Right lobe of liver (tissue), 6 donors: ENCODE results near the gene PRKCA. TPM values are rescaled to one million over a fixed set of nuclear protein-coding genes. Genes with fewer than 3 reads are reported as not detected.
A peak's percentile ranks its signal among the peaks of the same experiment; 100 is the strongest.

Experiments
- ATAC-seq, 4 donors: fragments of 200-7000 bp; cut with Tn5 transposase; one replicate each; pipeline ENCODE4 v1.9.1; 2020; ENCODE audit warnings: mild to moderate bottlenecking in 4 of 4, moderate library complexity in 4 of 4
- DNase-seq, 3 donors: peaks; one replicate each; pipeline ENCODE4 v3.0.0-alpha.2; 2020
- H3K27ac ChIP-seq, 3 donors: fragments of 200-600 bp; one replicate each; pipeline ENCODE4 v1.8.0; 2022
- H3K27me3 ChIP-seq, 2 donors: fragments of 200-600 bp; one replicate each; pipeline ENCODE4 v1.8.0; 2022
- H3K36me3 ChIP-seq, 4 donors: fragments of 200-600 bp; sonication (generic) in 1 of 4; one replicate each; pipeline versions ENCODE4 v1.5.1 to v1.8.0; 2017 to 2022; ENCODE audit warnings: control low read depth in 1 of 4
- H3K4me1 ChIP-seq, 4 donors: fragments of 200-600 bp; sonication (generic) in 1 of 4; one replicate each; pipeline versions ENCODE4 v1.5.1 to v1.8.0; 2017 to 2022; ENCODE audit warnings: control low read depth in 1 of 4
- H3K4me3 ChIP-seq, 3 donors: fragments of 200-600 bp; one replicate each; pipeline ENCODE4 v1.8.0; 2022
- H3K9me3 ChIP-seq, 4 donors: fragments of 200-600 bp; sonication (generic) in 1 of 4; one replicate each; pipeline versions ENCODE4 v1.5.1 to v1.8.0; 2017 to 2022; ENCODE audit warnings: control low read depth in 1 of 4
- CTCF ChIP-seq, 4 donors: fragments of 200-600 bp in 3 of 4; fragments of 450-650 bp in 1 of 4; IDR thresholded peaks; one replicate each; pipeline versions ENCODE4 v1.5.1 to v1.8.0; 2016 to 2022; ENCODE audit warnings: antibody characterized with exemption in 4 of 4, mild to moderate bottlenecking in 2 of 4
- POLR2A ChIP-seq: fragments of 450-650 bp; IDR thresholded peaks from one replicate; pipeline ENCODE4 v1.6.1; 2017; ENCODE audit warnings: antibody characterized with exemption, mild to moderate bottlenecking
- WGBS: methylation state at CpG from one replicate; pipeline ENCODE4 v1.1.6; 2018; ENCODE audit warnings: low coverage, low lambda C conversion rate; ENCODE audit not compliant: insufficient coverage; ENCODE audit errors: missing lambda C conversion rate; 5-methylcytosine and 5-hydroxymethylcytosine counted together
- intact Hi-C, 2 donors: fragments of 100-400 bp; cut with DNase I; formaldehyde crosslinking; loops; one replicate each; pipeline versions ENCODE4 v1.11.2 to v1.14.1; 2022
- total RNA-seq, 6 experiments: library from RNA; depleted of rRNA in 2 of 6; stranded (reverse); fragments of >200 nt in 2 of 6; fragmentation: NEBNext Ultra II Directional in 3 of 6; extraction: Animal tissue kit (Norgen Biotek cat#: 25700) in 3 of 6; gene quantifications; one replicate each; pipeline versions ENCODE4 v1.1.0 to v1.2.4, GENCODE V29; 2016 to 2023
- donor health status: DM: no; HTN: yes; CAD: no.
- donor health status: DM: no; HTN: no; CAD: no.
- donor health status: DM: no; HTN: no; CAD: no.
- donor health status: DM: no; HTN: yes; CAD: no.
- donor health status: DM: no; HTN: yes; CAD: no.

PRKCA gene
- total RNA-seq, 6 experiments from 2014 or later, result 11.7 to 23.0 (median 18.7) TPM

- Histone ChIP-seq H3K4me3 (no peak overlapping the region), H3K27me3 (no peaks in the 10 kb centered on the region), H3K36me3 (peaks cover 0 to 2% (median 0%) of the 10 kb centered on the region in 4 donors), H3K27ac (no peak overlapping the region), H3K9me3 (no peaks in the 10 kb centered on the region), H3K4me1 (no peaks in the 10 kb centered on the region)
- WGBS, result 80% methylated on average over 4 of the region's 7 CpGs
- ATAC-seq, result no peak
- no peak for DNase-seq
- intact Hi-C loops, result no loop called here
- TF ChIP-seq POLR2A (no peak), CTCF (IDR thresholded peaks at IDR 0.05) (no peak)
Observed at GRCh38 chr17:66730461-66730923, 428.1 kb downstream of the PRKCA start.

GRCh38 chr17:66733759-66734158, 431.3 kb downstream of the PRKCA start:
- Histone ChIP-seq H3K4me3 (no peak overlapping the region), H3K36me3 (peaks cover 0 to 16% (median 0%) of the 10 kb centered on the region in 4 donors), H3K27me3 (no peaks in the 10 kb centered on the region), H3K9me3 (no peaks in the 10 kb centered on the region), H3K27ac (no peak overlapping the region), H3K4me1 (no peaks in the 10 kb centered on the region)
- ATAC-seq, result peak in 1 of 4 donors; percentile 56
- WGBS, result 95% methylated on average over 2 of the region's 2 CpGs
- TF ChIP-seq CTCF (IDR thresholded peaks at IDR 0.05) (no peak), POLR2A (no peak)
- intact Hi-C loops, result no loop called here
- DNase-seq, result no peak

- WGBS, result 89% methylated on average over 7 of the region's 8 CpGs
- Histone ChIP-seq H3K4me1 (no peaks in the 10 kb centered on the region), H3K9me3 (no peaks in the 10 kb centered on the region), H3K36me3 (peaks cover 0 to 22% (median 0%) of the 10 kb centered on the region in 4 donors), H3K27ac (no peak overlapping the region), H3K27me3 (no peaks in the 10 kb centered on the region), H3K4me3 (no peak overlapping the region)
- no peak for DNase-seq
- intact Hi-C loops, result no loop called here
- TF ChIP-seq CTCF (IDR thresholded peaks at IDR 0.05) (no peak), POLR2A (no peak)
- no peak for ATAC-seq
Observed at GRCh38 chr17:66734186-66734943, 432.0 kb downstream of the PRKCA start.

- Histone ChIP-seq H3K4me1 (no peaks in the 10 kb centered on the region), H3K27me3 (no peaks in the 10 kb centered on the region), H3K27ac (no peak overlapping the region), H3K9me3 (no peaks in the 10 kb centered on the region), H3K36me3 (peaks cover 0 to 31% (median 4%) of the 10 kb centered on the region in 4 donors), H3K4me3 (no peak overlapping the region)
- peak; percentile 29 to 64 (median 46) for ATAC-seq
- 20% methylated on average over 1 of the region's 12 CpGs for WGBS
- TF ChIP-seq CTCF (IDR thresholded peaks at IDR 0.05) (peak in 1 of 4 donors; percentile 8), POLR2A (no peak)
- intact Hi-C loops, result no loop called here
- no peak for DNase-seq
Observed at GRCh38 chr17:66737524-66737923, 435.1 kb downstream of the PRKCA start.
